Pancreas (tissue), 10 donors: ENCODE measurements around the gene SEC16A. TPM values are rescaled to one million over a fixed set of nuclear protein-coding genes. Genes with fewer than 3 reads are reported as not detected.

ENCODE experiments used
- ATAC-seq, 4 donors: fragments of 200-7000 bp; cut with Tn5 transposase; one replicate each; pipeline versions ENCODE4 v1.8.0 to v1.9.1; 2020; ENCODE audit warnings: mild to moderate bottlenecking in 4 of 4, moderate library complexity in 4 of 4
- DNase-seq, 6 donors: peaks; one replicate each; pipeline ENCODE4 v3.0.0-alpha.2; 2020
- FAIRE-seq: peaks from 2 replicates; lab custom pipeline; 2012; peaks lifted over from hg19 to GRCh38; lab: Jason Lieb, UNC
- H3K27ac ChIP-seq, 4 donors: fragments of 200-600 bp; sonication (generic); 1 replicate in 3 of 4; 2 replicates in 1 of 4; pipeline versions ENCODE4 v1.5.0 to v1.8.0; 2020
- H3K27me3 ChIP-seq, 4 donors: fragments of 200-600 bp; one replicate each; pipeline ENCODE4 v1.8.0; 2021
- H3K36me3 ChIP-seq, 3 donors: fragments of 200-600 bp; sonication (generic) in 1 of 3; one replicate each; pipeline versions ENCODE4 v1.5.0 to v1.8.0; 2020 to 2021
- H3K4me1 ChIP-seq, 3 donors: fragments of 200-600 bp; one replicate each; pipeline ENCODE4 v1.8.0; 2021
- H3K4me3 ChIP-seq, 4 donors: fragments of 200-600 bp; sonication (generic) in 2 of 4; one replicate each; pipeline versions ENCODE4 v1.5.0 to v1.8.0; 2020 to 2021
- H3K9me3 ChIP-seq, 4 donors: fragments of 200-600 bp; one replicate each; pipeline ENCODE4 v1.8.0; 2021
- CTCF ChIP-seq, 4 donors: fragments of 200-600 bp; sonication (generic) in 3 of 4; IDR thresholded peaks; one replicate each; pipeline versions ENCODE4 v1.5.0 to v1.8.0; 2021; ENCODE audit warnings: antibody characterized with exemption in 4 of 4
- WGBS, 2 donors: extraction: QIAGEN DNeasy Blood & Tissue Kit; methylation state at CpG; one replicate each; pipeline ENCODE4 v1.1.7; 2013; 5-methylcytosine and 5-hydroxymethylcytosine counted together
- intact Hi-C, 3 donors: fragments of 100-400 bp; cut with DNase I; formaldehyde crosslinking; loops; one replicate each; pipeline versions ENCODE4 v1.11.1 to v1.14.2; 2022
- polyA plus RNA-seq, 2 donors: library from polyadenylated mRNA; stranded (reverse); fragments of 200-250 nt; gene quantifications; one replicate each; pipeline ENCODE4 v1.2.3, GENCODE V29; 2013
- total RNA-seq, 6 donors: library from RNA; stranded (reverse); fragmentation: NEBNext Ultra II Directional in 4 of 6; extraction: Animal tissue kit (Norgen Biotek cat#: 25700) in 4 of 6; gene quantifications; one replicate each; pipeline versions ENCODE4 v1.2.1 to v1.2.4, GENCODE V29; 2021 to 2023
- donor health status: healthy with polysubstance abuse.
- donor health status: DM: no; HTN: no; CAD: no; lungs with moderate emphysema.
- donor health status: DM: no; HTN: no; CAD: no.
- donor health status: control.
- donor health status: control.
- donor health status: Bipolar disorder and iron deficiency.
- donor health status: DM: yes; HTN: yes; CAD: no.
- donor health status: DM: no; HTN: no; CAD: no.
- donor health status: DM: no; HTN: no; CAD: no.
- donor health status: DM: yes; HTN: yes; CAD: no.

Gene SEC16A
- total and polyA plus RNA-seq, 8 donors = 32.1 to 66.9 (median 40.8) TPM

GRCh38 chr9:136453326-136453725 lies 29.5 kb downstream of the SEC16A start:
- Histone ChIP-seq H3K4me1 (no peaks in the 10 kb centered on the region), H3K27me3 (no peaks in the 10 kb centered on the region), H3K36me3 (peaks cover 0 to 84% (median 46%) of the 10 kb centered on the region in 3 donors), H3K9me3 (no peaks in the 10 kb centered on the region), H3K27ac (no peak overlapping the region), H3K4me3 (no peak overlapping the region)
- intact Hi-C loops = no loop called here
- no peak for TF ChIP-seq CTCF (IDR thresholded peaks at IDR 0.05)
- FAIRE-seq (no peak), ATAC-seq (no peak), DNase-seq (no peak)
- 91 to 94% methylated on average over 11 of the region's 11 CpGs for WGBS, 2 donors

- FAIRE-seq = no peak
- no peak overlapping the region for H3K27ac ChIP-seq
- no peak for TF ChIP-seq CTCF (IDR thresholded peaks at IDR 0.05)
- H3K9me3 ChIP-seq = no peaks in the 10 kb centered on the region
- 89 to 91% methylated on average over 26 of the region's 26 CpGs for WGBS, 2 donors
- H3K36me3 ChIP-seq = peaks cover 0 to 82% (median 52%) of the 10 kb centered on the region in 3 donors
- intact Hi-C loops = no loop called here
- DNase-seq = no peak
- ATAC-seq = no peak
- H3K4me3 ChIP-seq = no peak overlapping the region
- no peaks in the 10 kb centered on the region for H3K27me3 ChIP-seq
- H3K4me1 ChIP-seq = no peaks in the 10 kb centered on the region
Measured at GRCh38 chr9:136451221-136451877, 31.5 kb downstream of the SEC16A start.

- 79 to 89% methylated on average over 3 of the region's 3 CpGs for WGBS, 2 donors
- Histone ChIP-seq H3K9me3 (no peaks in the 10 kb centered on the region), H3K4me3 (no peak overlapping the region), H3K27ac (no peak overlapping the region), H3K27me3 (no peaks in the 10 kb centered on the region), H3K36me3 (peaks cover 3 to 82% (median 43%) of the 10 kb centered on the region in 3 donors), H3K4me1 (no peaks in the 10 kb centered on the region)
- ATAC-seq (no peak), FAIRE-seq (no peak), DNase-seq (no peak)
- TF ChIP-seq CTCF (IDR thresholded peaks at IDR 0.05) = no peak
- intact Hi-C loops = no loop called here
Measured at GRCh38 chr9:136448655-136449054, 34.2 kb downstream of the SEC16A start.

- Histone ChIP-seq H3K36me3 (peaks cover 3 to 89% (median 53%) of the 10 kb centered on the region in 3 donors), H3K4me3 (no peak overlapping the region), H3K27me3 (no peaks in the 10 kb centered on the region), H3K27ac (no peak overlapping the region), H3K9me3 (no peaks in the 10 kb centered on the region), H3K4me1 (no peaks in the 10 kb centered on the region)
- 93 to 94% methylated on average over 27 of the region's 27 CpGs for WGBS, 2 donors
- TF ChIP-seq CTCF (IDR thresholded peaks at IDR 0.05) = no peak
- ATAC-seq = no peak
- no peak for FAIRE-seq
- no peak for DNase-seq
- intact Hi-C loops = no loop called here
Measured at GRCh38 chr9:136447173-136447778, 35.6 kb downstream of the SEC16A start.

GRCh38 chr9:136445799-136446198 lies 37.0 kb downstream of the SEC16A start:
- FAIRE-seq (no peak), DNase-seq (no peak), ATAC-seq (no peak)
- H3K36me3 ChIP-seq = peaks cover 3 to 87% (median 46%) of the 10 kb centered on the region in 3 donors
- no peaks in the 10 kb centered on the region for H3K4me1 ChIP-seq
- no peak for TF ChIP-seq CTCF (IDR thresholded peaks at IDR 0.05)
- no peak overlapping the region for H3K4me3 ChIP-seq
- intact Hi-C loops = no loop called here
- H3K27ac ChIP-seq = no peak overlapping the region
- WGBS, 2 donors = 89 to 92% methylated on average over 7 of the region's 7 CpGs
- no peaks in the 10 kb centered on the region for H3K9me3 ChIP-seq
- no peaks in the 10 kb centered on the region for H3K27me3 ChIP-seq
